GM19452 (cell line): ENCODE measurements around the gene CHCT1.

Experiments used
- ATAC-seq: cut with Tn5 transposase; IDR thresholded peaks from one replicate; pipeline ENCODE4 v1.9.1; 2021; ENCODE audit not compliant: unreplicated experiment

Gene CHCT1

DNA sequence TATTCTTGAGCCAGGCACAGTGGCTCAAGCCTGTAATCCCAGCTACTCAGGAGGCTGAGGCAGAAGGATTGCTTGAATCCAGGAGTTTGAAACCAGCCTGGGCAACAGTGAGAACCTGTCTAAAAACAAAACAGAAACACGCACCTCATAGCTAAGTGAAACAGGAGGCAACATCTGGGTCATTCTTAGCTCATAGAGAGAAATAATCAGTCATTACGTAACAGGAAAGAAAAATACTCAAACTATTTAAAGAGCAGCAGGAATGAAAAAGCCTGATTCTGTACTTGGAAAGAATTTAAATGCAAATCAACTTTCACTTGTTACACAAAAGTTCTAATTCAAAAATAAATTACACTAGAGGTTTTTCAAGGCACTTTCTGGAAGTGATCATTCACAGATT lies 17.2 kb downstream of the CHCT1 start:
- ATAC-seq, result no peak

DNA sequence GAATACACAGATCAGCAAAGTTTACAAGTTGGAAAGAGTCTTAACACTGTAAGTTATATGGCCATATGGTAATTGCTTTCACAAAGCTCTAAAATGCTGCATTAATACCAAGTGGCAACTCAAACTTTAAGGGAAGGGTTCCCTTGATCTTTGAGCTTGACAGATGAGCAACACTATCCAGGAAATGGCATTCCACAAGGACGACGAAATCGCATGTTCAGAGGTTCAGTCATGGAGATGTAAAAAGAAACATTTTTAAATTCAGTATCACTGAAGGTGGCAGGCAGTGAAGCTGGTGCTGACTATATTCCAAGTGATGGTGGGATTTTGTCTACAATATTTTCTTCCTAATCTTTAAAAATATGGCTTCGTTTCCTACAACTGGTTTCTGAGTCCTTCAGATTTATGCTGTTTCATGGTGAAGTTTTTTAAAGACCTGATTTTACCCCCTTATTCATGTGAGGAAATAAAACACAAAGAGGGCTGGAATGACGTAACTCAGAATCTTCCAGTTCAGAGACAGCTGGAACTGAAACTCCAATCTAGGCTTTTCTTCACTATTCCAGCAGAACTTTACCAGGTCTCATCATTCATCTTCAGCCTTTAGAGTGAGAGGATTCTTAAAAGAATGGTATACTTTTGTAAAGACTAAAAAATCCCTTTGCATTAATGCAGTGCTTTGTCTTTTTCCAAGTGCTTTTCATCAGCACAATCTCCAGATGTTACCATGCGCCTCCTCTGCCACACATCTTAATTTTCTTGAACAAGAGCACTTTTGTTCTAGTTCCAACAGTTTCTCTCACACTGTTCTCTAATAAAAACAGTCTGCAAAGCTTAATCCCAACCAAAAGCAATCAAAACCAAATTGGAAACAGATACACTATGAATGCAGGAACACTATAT lies 20.2 kb downstream of the CHCT1 start:
- ATAC-seq, result no peak

DNA sequence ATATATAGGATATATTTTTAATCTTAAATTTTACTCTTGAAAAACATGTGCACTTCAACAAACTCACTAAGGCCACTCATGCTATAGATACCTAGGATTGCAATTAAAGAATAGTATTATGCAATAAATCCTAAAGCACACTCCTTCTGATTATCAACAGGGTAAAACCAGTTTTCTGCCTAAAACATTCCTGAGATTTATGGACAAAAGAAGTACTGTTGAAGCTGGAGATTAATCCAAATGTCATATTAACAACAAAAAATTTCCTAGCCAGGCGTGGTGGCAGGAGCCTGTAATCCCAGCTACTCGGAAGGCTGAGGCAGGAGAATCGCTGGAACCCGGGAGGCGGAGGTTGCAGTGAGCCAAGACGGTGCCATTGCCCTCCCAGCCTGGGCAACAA lies 21.4 kb downstream of the CHCT1 start:
- no peak for ATAC-seq

DNA sequence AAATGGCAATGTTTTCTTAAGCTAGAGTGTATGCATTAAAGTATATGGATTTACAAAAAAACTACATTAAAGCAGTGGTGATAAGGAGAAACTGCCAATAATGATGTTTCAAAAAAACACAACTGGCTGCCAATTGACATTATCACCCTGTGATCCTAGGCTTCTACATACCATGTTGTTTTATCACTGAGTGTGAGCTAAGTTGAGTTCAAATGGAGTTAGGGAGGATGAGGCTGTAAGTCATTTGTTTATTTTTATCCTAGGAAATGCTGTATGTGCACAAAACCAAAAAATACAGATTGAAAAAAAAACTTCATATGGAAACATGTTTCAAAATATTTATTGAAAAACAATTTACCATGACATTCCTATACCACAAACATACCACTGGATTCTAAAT lies 22.9 kb downstream of the CHCT1 start:
- no peak for ATAC-seq

GRCh38 chr17:60447375-60447774 lies 25.1 kb downstream of the CHCT1 start:
- ATAC-seq, result no peak

- no peak for ATAC-seq
Observed at GRCh38 chr17:60451071-60451470, 28.8 kb downstream of the CHCT1 start.

GRCh38 chr17:60451965-60452364 lies 29.7 kb downstream of the CHCT1 start:
- ATAC-seq, result no peak

DNA sequence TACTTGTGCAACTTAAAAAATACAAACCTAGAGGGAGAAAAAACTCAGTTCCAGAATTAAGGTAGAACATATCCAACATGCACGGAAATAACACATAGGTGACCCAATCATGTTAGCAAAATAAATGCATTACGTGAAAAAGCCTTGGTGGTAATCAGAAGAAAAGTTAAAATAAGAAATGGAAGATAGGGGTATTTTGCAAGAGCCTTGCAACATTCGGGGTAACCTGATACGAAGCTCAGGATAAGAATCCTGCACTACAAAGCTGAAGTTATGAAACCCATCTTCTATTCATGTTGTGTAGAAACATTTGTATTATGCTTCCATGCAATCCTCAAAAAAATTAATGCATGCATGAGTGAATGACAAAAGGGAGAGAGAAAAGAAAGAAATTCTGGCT lies 33.1 kb downstream of the CHCT1 start:
- no peak for ATAC-seq

- no peak for ATAC-seq
Observed at GRCh38 chr17:60457148-60457547, 34.9 kb downstream of the CHCT1 start.

DNA sequence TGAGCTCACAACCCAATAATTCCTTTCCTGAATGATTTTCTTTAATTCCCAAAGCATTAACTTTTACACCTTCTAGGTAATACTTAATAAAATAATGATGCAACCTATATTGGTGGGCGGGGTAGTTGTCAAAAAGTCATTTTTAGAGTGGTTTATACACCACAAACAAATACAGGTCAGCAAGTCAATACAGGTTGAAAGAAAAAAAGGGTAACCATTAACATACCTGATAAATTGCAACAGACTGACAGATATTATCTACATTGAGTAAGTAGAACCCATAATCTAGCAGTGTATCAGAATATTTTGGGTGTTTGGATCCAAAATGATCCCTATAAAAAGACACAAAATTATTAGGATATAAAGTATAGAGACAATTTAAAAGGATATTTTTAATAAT lies 39.3 kb downstream of the CHCT1 start:
- no peak for ATAC-seq

- no peak for ATAC-seq
Observed at GRCh38 chr17:60463157-60463835, 41.0 kb downstream of the CHCT1 start.

- no peak for ATAC-seq
Observed at GRCh38 chr17:60464343-60464742, 42.1 kb downstream of the CHCT1 start.

GRCh38 chr17:60468371-60468770 lies 46.1 kb downstream of the CHCT1 start:
- no peak for ATAC-seq

- ATAC-seq, result no peak
Observed at GRCh38 chr17:60471451-60471850, 49.2 kb downstream of the CHCT1 start.

DNA sequence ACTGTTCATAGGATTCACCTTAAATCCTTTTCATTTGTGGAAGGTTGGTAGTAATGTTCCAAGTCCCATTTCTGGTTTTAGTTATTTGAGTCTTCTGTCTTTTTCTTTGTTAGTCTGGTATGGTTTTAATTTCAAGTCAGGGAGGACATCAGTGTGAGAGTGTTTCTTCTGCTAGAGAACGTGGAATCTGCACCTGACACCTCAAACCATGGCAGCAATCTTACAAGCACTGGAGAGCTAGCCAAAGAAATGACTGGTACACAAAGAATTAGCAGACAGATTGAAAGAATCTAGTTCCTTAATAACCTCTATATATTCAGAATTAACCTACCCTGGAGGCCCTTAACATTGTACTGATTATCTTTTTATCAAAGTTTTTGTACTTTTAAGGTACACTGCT lies 50.2 kb downstream of the CHCT1 start:
- no peak for ATAC-seq

DNA sequence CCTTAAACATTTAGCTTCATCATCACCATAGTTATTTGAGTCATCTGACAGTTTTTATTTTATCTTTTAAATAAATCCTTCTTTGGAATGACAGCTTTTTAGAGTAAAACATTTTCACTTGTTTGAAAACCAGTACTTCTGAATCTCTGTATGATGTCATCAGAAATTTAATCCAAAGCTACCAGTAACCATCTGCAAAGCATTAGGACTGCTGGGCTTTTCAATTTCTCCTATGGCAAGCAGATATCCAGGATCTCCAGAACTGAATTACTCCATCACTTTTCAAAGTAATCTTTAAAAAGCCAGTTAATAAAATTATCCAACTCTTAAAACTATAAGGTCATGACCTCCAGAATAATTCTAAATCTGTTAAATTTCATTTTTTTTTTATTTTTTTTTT lies 51.5 kb downstream of the CHCT1 start:
- ATAC-seq, result no peak
